IMR-90 (cell line): ENCODE measurements around the gene NR2F1.

Experiments used
- BHLHE40 ChIP-seq: fragments of 150-350 bp; IDR thresholded peaks from 2 replicates; pipeline ENCODE4 v1.6.1; 2016; ENCODE audit warnings: mild to moderate bottlenecking, low read depth, low read length
- CEBPB ChIP-seq: IDR thresholded peaks from 2 replicates; pipeline ENCODE4 v1.6.1; 2012; ENCODE audit warnings: low read depth, low read length, improper control_type of control experiment
- CTCF ChIP-seq: conservative IDR thresholded peaks from 2 replicates; pipeline ENCODE4 v1.5.1; 2012; ENCODE audit warnings: mild to moderate bottlenecking, low read depth, low read length, improper control_type of control experiment
- FOS ChIP-seq: fragments of 150-350 bp; IDR thresholded peaks from 2 replicates; pipeline ENCODE4 v1.6.1; 2016; ENCODE audit warnings: low read depth, low read length
- MXI1 ChIP-seq: IDR thresholded peaks from 2 replicates; pipeline ENCODE4 v1.6.1; 2012; ENCODE audit warnings: low read depth, mild to moderate bottlenecking, low read length, moderate library complexity, borderline replicate concordance
- NFE2L2 ChIP-seq: fragments of 150-350 bp; IDR thresholded peaks from 2 replicates; pipeline ENCODE4 v1.6.1; 2016; ENCODE audit warnings: low read depth, mild to moderate bottlenecking, low read length
- POLR2A ChIP-seq: IDR thresholded peaks from 2 replicates; pipeline ENCODE4 v1.6.1; 2012; ENCODE audit warnings: mild to moderate bottlenecking, low read depth, low read length
- RAD21 ChIP-seq: IDR thresholded peaks from 2 replicates; pipeline ENCODE4 v1.6.1; 2012; ENCODE audit warnings: low read length, improper control_type of control experiment
- RCOR1 ChIP-seq: IDR thresholded peaks from 2 replicates; pipeline ENCODE4 v1.6.1; 2012; ENCODE audit warnings: mild to moderate bottlenecking, low read length, improper control_type of control experiment; ENCODE audit not compliant: insufficient replicate concordance
- RFX5 ChIP-seq: IDR thresholded peaks from 2 replicates; pipeline ENCODE4 v1.8.0; 2012; ENCODE audit warnings: low read depth, mild to moderate bottlenecking, low read length, moderate library complexity
- SMC3 ChIP-seq: fragments of 150-350 bp; IDR thresholded peaks from 2 replicates; pipeline ENCODE4 v1.6.1; 2016; ENCODE audit warnings: low read depth, mild to moderate bottlenecking, antibody characterized with exemption, low read length, moderate library complexity
- TF ChIP-seq, protein P1 (sequence below): fragments of 150-350 bp; IDR thresholded peaks from 2 replicates; pipeline ENCODE4 v1.6.1; 2017; ENCODE audit warnings: mild to moderate bottlenecking, antibody characterized with exemption, low read length, low read depth
- TF ChIP-seq, protein P2 (sequence below): fragments of 150-350 bp; IDR thresholded peaks from 2 replicates; pipeline ENCODE4 v1.6.1; 2016; ENCODE audit warnings: low read depth, mild to moderate bottlenecking, low read length, moderate library complexity, borderline replicate concordance

DNA sequence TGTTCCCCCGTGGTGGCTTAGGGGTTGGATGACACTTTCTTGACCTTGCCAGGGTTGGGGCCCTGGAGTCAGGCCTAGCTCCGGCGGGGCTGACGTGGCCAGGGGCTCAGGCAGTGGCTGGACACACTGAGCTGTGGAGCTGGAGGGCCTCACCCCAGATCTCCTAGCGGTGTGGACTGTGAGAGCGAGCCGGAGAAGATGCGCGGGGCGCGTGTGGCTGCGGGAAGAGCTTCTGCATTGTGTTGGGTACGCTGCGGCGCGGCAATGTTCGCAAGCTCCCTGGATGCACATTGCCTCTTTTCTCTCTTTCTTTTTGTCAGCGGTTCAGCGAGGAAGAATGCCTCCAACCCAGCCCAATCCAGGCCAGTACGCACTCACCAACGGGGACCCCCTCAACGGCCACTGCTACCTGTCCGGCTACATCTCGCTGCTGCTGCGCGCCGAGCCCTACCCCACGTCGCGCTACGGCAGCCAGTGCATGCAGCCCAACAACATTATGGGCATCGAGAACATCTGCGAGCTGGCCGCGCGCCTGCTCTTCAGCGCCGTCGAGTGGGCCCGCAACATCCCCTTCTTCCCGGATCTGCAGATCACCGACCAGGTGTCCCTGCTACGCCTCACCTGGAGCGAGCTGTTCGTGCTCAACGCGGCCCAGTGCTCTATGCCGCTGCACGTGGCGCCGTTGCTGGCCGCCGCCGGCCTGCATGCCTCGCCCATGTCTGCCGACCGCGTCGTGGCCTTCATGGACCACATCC, 4.8 kb downstream of the NR2F1 start:
- TF ChIP-seq CTCF (no peak), MXI1 (no peak; the same call in 1 of the 2 replicates), POLR2A (no peak), RAD21 (no peak), SMC3 (no peak), BHLHE40 (no peak), FOS (no peak), RCOR1 (no peak), NFE2L2 (no peak), RFX5 (no peak), CEBPB (no peak)
- TF ChIP-seq, protein P1, sequence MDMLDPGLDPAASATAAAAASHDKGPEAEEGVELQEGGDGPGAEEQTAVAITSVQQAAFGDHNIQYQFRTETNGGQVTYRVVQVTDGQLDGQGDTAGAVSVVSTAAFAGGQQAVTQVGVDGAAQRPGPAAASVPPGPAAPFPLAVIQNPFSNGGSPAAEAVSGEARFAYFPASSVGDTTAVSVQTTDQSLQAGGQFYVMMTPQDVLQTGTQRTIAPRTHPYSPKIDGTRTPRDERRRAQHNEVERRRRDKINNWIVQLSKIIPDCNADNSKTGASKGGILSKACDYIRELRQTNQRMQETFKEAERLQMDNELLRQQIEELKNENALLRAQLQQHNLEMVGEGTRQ, result no peak
- TF ChIP-seq, protein P2, sequence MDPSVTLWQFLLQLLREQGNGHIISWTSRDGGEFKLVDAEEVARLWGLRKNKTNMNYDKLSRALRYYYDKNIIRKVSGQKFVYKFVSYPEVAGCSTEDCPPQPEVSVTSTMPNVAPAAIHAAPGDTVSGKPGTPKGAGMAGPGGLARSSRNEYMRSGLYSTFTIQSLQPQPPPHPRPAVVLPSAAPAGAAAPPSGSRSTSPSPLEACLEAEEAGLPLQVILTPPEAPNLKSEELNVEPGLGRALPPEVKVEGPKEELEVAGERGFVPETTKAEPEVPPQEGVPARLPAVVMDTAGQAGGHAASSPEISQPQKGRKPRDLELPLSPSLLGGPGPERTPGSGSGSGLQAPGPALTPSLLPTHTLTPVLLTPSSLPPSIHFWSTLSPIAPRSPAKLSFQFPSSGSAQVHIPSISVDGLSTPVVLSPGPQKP, result no peak
